C4-2B (cell line): ENCODE measurements around the gene ANKIB1.

Experiments used
- ZFX ChIP-seq: fragments of 450-650 bp; IDR thresholded peaks from 2 replicates; pipeline ENCODE4 v1.6.1; 2017
- TF ChIP-seq, protein P1 (sequence below): fragments of 450-650 bp; conservative IDR thresholded peaks from 2 replicates; pipeline ENCODE4 v1.5.1; 2017; ENCODE audit warnings: mild to moderate bottlenecking

DNA sequence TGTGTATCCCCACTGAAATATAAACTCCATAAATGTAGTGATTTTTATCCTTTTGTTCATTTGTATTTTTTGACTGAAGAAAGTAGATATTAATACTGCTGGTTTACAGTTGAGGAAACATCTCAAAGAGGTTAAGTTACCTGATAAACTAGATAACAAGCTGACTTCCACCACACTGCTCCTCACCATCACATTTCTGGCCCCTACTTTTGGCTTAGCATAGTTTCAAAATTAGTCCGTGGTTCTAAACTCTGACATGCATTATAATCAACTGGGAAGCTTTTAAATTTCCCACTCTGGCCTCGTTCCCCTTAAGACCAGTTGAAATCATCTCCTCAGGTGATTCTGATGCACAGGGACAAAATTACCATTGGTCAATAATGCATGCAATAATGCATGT, 43.5 kb downstream of the ANKIB1 start:
- TF ChIP-seq, protein P1, sequence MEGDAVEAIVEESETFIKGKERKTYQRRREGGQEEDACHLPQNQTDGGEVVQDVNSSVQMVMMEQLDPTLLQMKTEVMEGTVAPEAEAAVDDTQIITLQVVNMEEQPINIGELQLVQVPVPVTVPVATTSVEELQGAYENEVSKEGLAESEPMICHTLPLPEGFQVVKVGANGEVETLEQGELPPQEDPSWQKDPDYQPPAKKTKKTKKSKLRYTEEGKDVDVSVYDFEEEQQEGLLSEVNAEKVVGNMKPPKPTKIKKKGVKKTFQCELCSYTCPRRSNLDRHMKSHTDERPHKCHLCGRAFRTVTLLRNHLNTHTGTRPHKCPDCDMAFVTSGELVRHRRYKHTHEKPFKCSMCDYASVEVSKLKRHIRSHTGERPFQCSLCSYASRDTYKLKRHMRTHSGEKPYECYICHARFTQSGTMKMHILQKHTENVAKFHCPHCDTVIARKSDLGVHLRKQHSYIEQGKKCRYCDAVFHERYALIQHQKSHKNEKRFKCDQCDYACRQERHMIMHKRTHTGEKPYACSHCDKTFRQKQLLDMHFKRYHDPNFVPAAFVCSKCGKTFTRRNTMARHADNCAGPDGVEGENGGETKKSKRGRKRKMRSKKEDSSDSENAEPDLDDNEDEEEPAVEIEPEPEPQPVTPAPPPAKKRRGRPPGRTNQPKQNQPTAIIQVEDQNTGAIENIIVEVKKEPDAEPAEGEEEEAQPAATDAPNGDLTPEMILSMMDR: no peak
- TF ChIP-seq ZFX: no peak
